PC-3 (cell line): ENCODE measurements around the gene KLHL14. TPM values are rescaled to one million over a fixed set of nuclear protein-coding genes. Genes with fewer than 3 reads are reported as not detected.

ENCODE experiments used
- ATAC-seq: fragments of 200-7000 bp; cut with Tn5 transposase; 2 replicates; pipeline ENCODE4 v1.9.1; 2020; ENCODE audit warnings: mild to moderate bottlenecking, moderate library complexity
- BruUV-seq: library from RNA; stranded (reverse); fragments of 400-500 nt; replicated peaks from 2 replicates; lab custom pipeline; 2021; lab: Mats Ljungman, UMichigan
- CTCF ChIA-PET: fragments of 300-600 bp; sonication (Branson Sonifier 250); formaldehyde crosslinking; loops from one replicate; lab custom pipeline; 2022; ENCODE audit warnings: antibody characterized with exemption; lab: Charles Lee
- POLR2A ChIA-PET: fragments of 300-600 bp; sonication (Branson Sonifier 250); formaldehyde crosslinking; loops from one replicate; lab custom pipeline; 2022; ENCODE audit warnings: antibody characterized with exemption; ENCODE audit not compliant: unreplicated experiment; lab: Charles Lee
- DNase-seq: peaks from one replicate; pipeline ENCODE4 v3.0.0-alpha.2; 2015
- H2AFZ ChIP-seq: fragments of 300-600 bp; sonication (generic); 2 replicates; pipeline ENCODE4 v1.6.0; 2016; ENCODE audit warnings: antibody characterized with exemption, low read length
- H3F3A ChIP-seq: fragments of 300-600 bp; sonication (generic); one replicate; pipeline ENCODE4 v1.6.0; 2017; ENCODE audit warnings: antibody characterized with exemption, low read length, control low read depth, mild to moderate bottlenecking; ENCODE audit not compliant: unreplicated experiment
- H3K27ac ChIP-seq: fragments of 300-600 bp; sonication (generic); 2 replicates; pipeline ENCODE4 v1.5.1; 2016; ENCODE audit warnings: mild to moderate bottlenecking, low read length
- H3K27me3 ChIP-seq: fragments of 300-600 bp; sonication (generic); 2 replicates; pipeline ENCODE4 v1.6.1; 2016; ENCODE audit warnings: low read length, mixed read lengths
- H3K36me3 ChIP-seq: fragments of 300-600 bp; sonication (generic); 2 replicates; pipeline ENCODE4 v1.6.1; 2016; ENCODE audit warnings: low read depth, mixed run types, low read length, mixed read lengths
- H3K4me1 ChIP-seq: fragments of 300-600 bp; sonication (generic); 2 replicates; pipeline ENCODE4 v1.5.1; 2016; ENCODE audit warnings: low read length; ENCODE audit not compliant: insufficient read depth
- H3K4me2 ChIP-seq: fragments of 300-600 bp; sonication (generic); 2 replicates; pipeline ENCODE4 v1.6.0; 2016; ENCODE audit warnings: low read length
- H3K4me3 ChIP-seq: fragments of 300-600 bp; sonication (generic); 2 replicates; pipeline ENCODE4 v1.5.1; 2016; ENCODE audit warnings: mild to moderate bottlenecking, low read length, mixed read lengths
- H3K79me2 ChIP-seq: fragments of 300-600 bp; sonication (generic); 2 replicates; pipeline ENCODE4 v1.6.1; 2017; ENCODE audit warnings: low read length, mixed read lengths
- H3K9ac ChIP-seq: fragments of 300-600 bp; sonication (generic); 2 replicates; pipeline ENCODE4 v1.6.0; 2016; ENCODE audit warnings: mild to moderate bottlenecking, low read length
- H3K9me2 ChIP-seq: fragments of 300-600 bp; sonication (generic); replicated peaks from 2 replicates; pipeline ENCODE4 v1.6.1; 2016; ENCODE audit warnings: mixed run types, low read length, mixed read lengths
- H3K9me3 ChIP-seq: fragments of 300-600 bp; sonication (generic); 2 replicates; pipeline ENCODE4 v1.6.1; 2016; ENCODE audit warnings: low read length, mixed read lengths
- H4K20me1 ChIP-seq: fragments of 300-600 bp; sonication (generic); 2 replicates; pipeline ENCODE4 v1.6.1; 2016; ENCODE audit warnings: low read length, mixed read lengths
- EZH2 ChIP-seq: fragments of 300-600 bp; sonication (generic); IDR thresholded peaks from one replicate; pipeline ENCODE4 v1.6.1; 2017; ENCODE audit warnings: antibody characterized with exemption, mild to moderate bottlenecking, low read length; ENCODE audit not compliant: unreplicated experiment
- EZH2phosphoT487 ChIP-seq: fragments of 300-600 bp; sonication (generic); IDR thresholded peaks from 2 replicates; pipeline ENCODE4 v1.6.1; 2018; ENCODE audit warnings: mild to moderate bottlenecking, antibody characterized with exemption, low read length, borderline replicate concordance
- intact Hi-C: fragments of 100-400 bp; cut with micrococcal nuclease; formaldehyde crosslinking; loops from 2 replicates; pipeline ENCODE4 v1.9.0; 2023
- total RNA-seq: library from RNA; depleted of rRNA; stranded (reverse); fragments of >200 nt; gene quantifications from 2 replicates; pipeline ENCODE4 v1.2.3, GENCODE V29; 2014
- TF ChIP-seq, protein P1 (sequence below): fragments of 300-600 bp; sonication (generic); conservative IDR thresholded peaks from 2 replicates; pipeline ENCODE4 v1.5.1; 2017; ENCODE audit warnings: antibody characterized with exemption, low read depth, mild to moderate bottlenecking, low read length

The KLHL14 gene
- total RNA-seq, 1 experiment from 2014 or later: not detected

DNA sequence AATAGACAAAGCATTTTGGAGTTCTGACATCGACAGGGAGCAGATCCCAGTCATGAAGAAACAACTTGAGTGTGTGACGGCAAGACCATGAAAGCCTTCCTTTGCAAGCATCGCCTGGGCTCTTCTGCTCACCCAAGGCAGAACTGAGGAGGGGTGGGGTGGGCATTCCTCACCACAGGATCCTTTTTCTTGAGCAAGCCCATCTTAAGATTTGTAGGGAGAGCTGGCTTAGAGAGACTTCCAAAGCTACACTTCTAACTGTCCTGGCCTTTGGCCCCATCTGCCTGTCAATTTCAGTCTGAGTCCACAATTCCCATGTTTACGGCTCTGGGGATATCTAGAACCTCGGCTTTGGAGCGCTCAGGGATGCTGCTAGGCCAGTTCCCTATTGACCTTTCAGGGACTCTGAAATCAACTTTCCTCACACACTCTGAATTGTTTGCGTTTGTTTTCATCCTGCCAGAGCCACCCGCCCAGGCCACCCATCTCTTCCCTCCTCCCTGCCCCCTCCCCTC, 3.7 kb downstream of the KLHL14 start:
- Histone ChIP-seq H3F3A (no peaks in the 10 kb centered on the region), H3K27me3 (peaks cover 8% of the 10 kb centered on the region; the same call in 1 of the 2 replicates), H3K27ac (no peak overlapping the region), H3K9ac (no peak overlapping the region), H3K9me2 (no peaks in the 10 kb centered on the region), H4K20me1 (no peaks in the 10 kb centered on the region), H3K36me3 (no peaks in the 10 kb centered on the region), H3K4me3 (no peak overlapping the region), H3K79me2 (no peaks in the 10 kb centered on the region), H3K9me3 (no peaks in the 10 kb centered on the region), H3K4me2 (no peak overlapping the region), H3K4me1 (no peaks in the 10 kb centered on the region), H2AFZ (no peak overlapping the region)
- DNase-seq: no peak
- ChIA-PET CTCF (no interaction called here), POLR2A (no interaction called here)
- TF ChIP-seq EZH2phosphoT487 (no peak), EZH2 (no peak)
- TF ChIP-seq, protein P1, sequence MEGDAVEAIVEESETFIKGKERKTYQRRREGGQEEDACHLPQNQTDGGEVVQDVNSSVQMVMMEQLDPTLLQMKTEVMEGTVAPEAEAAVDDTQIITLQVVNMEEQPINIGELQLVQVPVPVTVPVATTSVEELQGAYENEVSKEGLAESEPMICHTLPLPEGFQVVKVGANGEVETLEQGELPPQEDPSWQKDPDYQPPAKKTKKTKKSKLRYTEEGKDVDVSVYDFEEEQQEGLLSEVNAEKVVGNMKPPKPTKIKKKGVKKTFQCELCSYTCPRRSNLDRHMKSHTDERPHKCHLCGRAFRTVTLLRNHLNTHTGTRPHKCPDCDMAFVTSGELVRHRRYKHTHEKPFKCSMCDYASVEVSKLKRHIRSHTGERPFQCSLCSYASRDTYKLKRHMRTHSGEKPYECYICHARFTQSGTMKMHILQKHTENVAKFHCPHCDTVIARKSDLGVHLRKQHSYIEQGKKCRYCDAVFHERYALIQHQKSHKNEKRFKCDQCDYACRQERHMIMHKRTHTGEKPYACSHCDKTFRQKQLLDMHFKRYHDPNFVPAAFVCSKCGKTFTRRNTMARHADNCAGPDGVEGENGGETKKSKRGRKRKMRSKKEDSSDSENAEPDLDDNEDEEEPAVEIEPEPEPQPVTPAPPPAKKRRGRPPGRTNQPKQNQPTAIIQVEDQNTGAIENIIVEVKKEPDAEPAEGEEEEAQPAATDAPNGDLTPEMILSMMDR: no peak
- ATAC-seq: no peak
- BruUV-seq: no TSS peak
- intact Hi-C loops: no loop called here

DNA sequence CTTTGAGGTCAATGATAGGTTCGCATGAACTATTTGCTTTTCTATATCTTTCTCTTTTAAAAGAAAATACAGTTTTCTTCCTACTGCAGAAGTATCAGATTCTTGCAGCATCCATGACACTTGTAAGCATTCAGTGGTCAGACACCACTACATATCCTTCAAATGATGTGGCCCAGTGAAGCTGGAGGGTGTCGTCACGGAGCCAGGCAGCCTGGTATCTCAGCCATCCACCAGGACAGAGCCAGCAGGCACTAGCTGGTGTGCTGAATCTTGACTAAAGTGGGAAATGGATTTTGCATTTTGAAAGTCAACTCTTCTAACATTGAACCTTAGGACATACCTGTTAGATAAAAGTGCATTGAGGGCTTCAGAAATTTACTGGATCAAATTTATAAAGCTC, 5.4 kb downstream of the KLHL14 start:
- POLR2A ChIA-PET: no interaction called here

More for the DNA sequence above, 5.4 kb downstream of the KLHL14 start:
- H3K9me3 ChIP-seq: no peaks in the 10 kb centered on the region
- no peak overlapping the region for H3K27ac ChIP-seq
- H3K79me2 ChIP-seq: no peaks in the 10 kb centered on the region
- H2AFZ ChIP-seq: no peak overlapping the region
- H3K9ac ChIP-seq: no peak overlapping the region
- no peaks in the 10 kb centered on the region for H3K36me3 ChIP-seq
- H3K9me2 ChIP-seq: no peaks in the 10 kb centered on the region
- no peaks in the 10 kb centered on the region for H3K4me1 ChIP-seq
- no peak overlapping the region for H3K4me3 ChIP-seq
- no peaks in the 10 kb centered on the region for H3F3A ChIP-seq
- intact Hi-C loops: no loop called here
- H3K27me3 ChIP-seq: peaks cover 8% of the 10 kb centered on the region; the same call in 1 of the 2 replicates
- no peak overlapping the region for H3K4me2 ChIP-seq
- no TSS peak for BruUV-seq
- TF ChIP-seq, protein P1: no peak
- TF ChIP-seq EZH2 (no peak), EZH2phosphoT487 (no peak)
- DNase-seq (no peak), ATAC-seq (no peak)
- CTCF ChIA-PET: no interaction called here
- no peaks in the 10 kb centered on the region for H4K20me1 ChIP-seq
